GM21737 (cell line): ENCODE measurements around the gene ACER2.

Experiments
- ATAC-seq: cut with Tn5 transposase; IDR thresholded peaks from one replicate; pipeline ENCODE4 v1.9.1; 2021; ENCODE audit warnings: mild to moderate bottlenecking, moderate library complexity; ENCODE audit not compliant: unreplicated experiment

Gene ACER2

DNA sequence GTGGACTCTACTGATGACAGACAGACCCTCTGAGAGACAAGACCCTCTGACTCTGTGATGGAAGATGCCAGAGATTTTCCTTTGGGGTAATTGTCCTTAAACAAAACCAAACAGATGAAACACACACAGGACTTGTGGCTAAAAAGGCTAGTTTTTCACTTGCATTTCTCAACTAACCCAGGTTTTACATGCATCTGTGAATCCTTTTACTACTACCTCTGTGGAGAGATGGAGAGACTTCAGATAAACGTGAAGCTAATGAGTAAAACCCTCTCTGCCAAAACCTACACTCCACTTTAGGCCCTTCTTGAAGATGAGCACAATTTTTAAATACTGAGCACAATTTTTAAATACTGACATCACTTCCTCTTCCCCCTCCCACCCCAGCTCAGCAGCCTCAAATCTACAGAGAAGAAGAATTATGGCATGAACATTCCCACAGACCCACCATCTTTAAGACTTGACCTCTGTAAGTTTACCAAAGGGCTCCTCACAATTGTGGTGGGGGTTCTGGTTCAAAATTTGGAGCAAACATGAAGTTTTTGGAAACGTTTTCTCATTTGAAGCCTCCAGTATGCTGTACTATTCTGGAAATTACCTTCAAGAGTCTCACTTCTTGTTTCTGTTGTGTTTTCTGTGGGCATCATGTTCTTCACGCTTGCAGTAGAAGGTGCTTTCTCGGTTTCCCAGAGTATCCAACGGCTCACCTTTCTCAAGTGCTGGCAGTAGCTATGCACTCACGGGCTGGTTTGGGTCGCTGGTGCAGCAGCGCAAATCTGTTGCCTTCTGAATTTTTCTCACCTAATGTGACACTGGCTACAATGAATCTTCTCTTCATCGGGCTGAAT is 42.7 kb downstream of the ACER2 start:
- peak; percentile 95 for ATAC-seq

- ATAC-seq = no peak
Measured at GRCh38 chr9:19456426-19456825, 47.6 kb downstream of the ACER2 start.

DNA sequence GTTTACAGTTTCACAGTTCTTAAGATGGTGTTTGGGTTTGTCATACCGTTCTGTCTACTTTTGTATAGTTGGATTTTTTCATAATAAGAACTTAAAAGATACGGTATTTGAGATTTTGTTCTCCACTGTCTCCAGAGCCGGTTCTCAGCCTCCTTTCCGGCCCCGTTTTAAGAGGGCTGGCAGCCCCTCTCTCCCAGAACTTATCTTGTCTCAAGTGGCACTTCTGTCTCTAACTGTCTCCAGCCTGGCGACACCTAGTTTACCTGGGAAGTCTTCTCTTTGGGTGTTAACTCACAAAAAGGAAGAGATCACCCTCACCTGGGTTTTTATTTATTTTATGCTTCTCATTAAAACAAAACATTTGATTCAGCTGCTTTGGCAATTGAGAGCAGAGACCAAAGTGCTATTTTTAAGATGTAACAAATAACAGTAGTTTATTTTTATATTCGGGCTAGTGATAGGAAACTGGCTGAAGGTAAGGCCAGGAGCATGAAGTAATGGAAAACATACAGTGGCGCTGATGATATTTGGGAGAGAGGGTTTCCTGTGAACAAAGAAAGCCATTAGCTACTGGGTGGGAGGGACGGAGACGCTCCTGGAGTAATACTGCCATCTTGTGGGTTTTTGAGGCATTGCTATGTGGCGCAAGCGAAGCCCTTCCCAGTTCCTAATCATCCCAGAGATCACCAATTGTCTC is 48.3 kb downstream of the ACER2 start:
- peak; percentile 75 for ATAC-seq

DNA sequence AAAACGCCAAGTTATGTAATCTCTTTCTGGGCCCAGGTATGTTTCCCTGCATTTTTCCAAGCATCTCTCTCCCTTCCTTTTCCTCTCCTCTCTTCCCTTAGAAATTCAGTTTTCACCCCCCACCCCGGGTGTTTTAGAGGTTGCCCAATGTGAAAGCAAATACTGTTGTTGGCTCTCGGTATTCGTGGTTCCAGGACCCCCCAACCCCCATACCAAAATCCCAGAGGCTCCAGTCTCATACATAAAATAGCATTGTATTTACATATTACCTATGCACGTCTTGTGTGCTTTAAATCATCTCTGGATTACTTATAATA is 48.8 kb downstream of the ACER2 start:
- ATAC-seq = peak; percentile 6

- no peak for ATAC-seq
Measured at GRCh38 chr9:19460243-19460642, 51.4 kb downstream of the ACER2 start.

DNA sequence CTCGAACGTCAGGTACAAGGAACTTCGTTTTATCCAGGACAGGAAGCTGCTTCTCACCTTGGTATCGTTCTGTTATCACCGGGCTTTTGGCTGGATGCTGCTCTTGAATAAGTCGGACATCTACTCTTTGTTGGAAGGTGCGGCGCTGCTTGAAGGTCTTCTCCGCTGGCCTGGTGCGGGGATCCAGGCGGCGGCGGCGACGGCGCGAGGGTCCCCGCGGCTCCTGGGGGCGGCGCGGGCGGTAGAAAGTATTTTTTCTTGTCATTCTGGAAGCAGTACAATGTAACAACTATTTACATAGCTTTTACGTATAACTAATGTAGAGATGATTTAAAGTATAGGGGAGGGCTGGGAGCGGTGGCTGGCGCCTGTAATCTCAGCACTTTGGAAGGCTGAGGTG is 52.3 kb downstream of the ACER2 start:
- no peak for ATAC-seq

- ATAC-seq = no peak
Measured at GRCh38 chr9:19464061-19464763, 55.4 kb downstream of the ACER2 start.

DNA sequence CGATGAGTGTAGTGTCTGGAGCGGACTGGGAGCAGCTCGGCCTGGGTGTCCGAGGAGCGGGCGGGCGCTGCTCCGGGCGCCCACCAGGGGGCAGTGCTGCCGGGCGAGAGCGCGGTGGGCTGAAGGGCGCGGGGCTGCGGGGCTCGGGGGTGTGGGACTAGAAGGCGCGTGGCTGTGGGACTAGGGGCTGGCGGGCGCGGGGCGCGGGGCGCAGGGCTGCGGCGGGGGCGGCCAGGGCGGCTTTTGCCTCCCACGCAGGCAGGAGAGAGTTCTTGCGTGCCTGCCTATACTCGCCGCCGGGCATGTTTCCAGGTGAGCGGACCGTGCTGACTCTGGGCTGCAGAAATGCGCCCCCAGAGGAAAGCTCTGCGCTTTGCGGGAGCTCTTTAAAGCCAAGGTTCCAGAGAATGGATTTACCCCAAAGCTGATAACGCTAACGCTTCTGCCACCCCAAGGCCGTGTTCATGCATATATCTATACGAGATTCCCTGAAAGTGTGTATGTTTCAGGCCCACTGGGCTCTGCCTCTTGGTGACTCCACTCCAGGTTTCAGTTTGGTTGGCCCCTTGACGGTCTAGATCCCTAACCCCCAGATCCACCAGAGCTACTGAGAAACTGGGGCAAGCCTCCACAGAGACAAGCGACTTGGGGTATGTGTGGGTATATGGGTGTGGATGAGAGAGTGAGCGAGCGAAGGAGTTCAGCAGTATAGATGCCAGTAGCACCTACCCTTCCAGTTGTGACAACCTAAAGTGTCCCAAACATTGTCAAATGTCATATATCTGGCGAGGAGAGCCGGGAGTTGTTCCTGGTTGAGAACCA is 56.2 kb downstream of the ACER2 start:
- peak; percentile 94 for ATAC-seq

DNA sequence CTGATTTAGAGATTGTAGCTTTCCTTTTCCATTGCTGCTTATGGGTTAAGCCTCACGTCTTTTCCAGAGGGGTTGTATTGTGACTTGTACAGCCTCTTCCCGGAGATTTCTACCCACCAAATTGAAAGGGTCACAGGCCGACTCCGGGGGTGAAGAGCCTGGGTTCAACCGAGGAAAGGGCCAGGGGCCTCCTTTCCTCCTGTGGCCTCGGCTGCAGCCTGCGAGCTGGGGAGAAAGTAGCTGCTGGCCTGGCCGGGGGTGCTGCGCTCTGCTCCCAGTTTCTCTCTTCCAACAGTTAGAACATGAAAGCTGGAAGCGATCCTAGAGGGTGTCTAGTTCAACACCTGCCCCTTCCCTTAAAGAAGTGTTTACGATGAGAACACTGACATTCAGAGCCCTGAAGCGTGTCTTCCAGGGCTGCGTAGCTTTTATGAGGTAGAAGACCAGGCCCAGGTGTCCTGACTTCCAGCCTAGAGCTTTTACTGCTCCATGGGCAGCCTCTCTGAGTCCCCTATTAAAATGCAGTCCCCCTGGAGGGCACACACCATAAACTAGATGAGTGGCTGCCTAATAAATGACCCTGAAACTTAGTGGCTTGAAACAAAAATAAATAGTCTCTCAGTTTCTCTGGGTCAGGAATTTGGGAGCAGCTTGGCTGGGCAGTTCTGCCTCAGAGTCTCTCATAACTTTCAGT is 56.9 kb downstream of the ACER2 start:
- ATAC-seq = no peak

GRCh38 chr9:19466280-19466639 is 57.5 kb downstream of the ACER2 start:
- no peak for ATAC-seq

- ATAC-seq = no peak
Measured at GRCh38 chr9:19469271-19469670, 60.5 kb downstream of the ACER2 start.

GRCh38 chr9:19470567-19470966 is 61.8 kb downstream of the ACER2 start:
- ATAC-seq = no peak

GRCh38 chr9:19470981-19471650 is 62.3 kb downstream of the ACER2 start:
- ATAC-seq = no peak

DNA sequence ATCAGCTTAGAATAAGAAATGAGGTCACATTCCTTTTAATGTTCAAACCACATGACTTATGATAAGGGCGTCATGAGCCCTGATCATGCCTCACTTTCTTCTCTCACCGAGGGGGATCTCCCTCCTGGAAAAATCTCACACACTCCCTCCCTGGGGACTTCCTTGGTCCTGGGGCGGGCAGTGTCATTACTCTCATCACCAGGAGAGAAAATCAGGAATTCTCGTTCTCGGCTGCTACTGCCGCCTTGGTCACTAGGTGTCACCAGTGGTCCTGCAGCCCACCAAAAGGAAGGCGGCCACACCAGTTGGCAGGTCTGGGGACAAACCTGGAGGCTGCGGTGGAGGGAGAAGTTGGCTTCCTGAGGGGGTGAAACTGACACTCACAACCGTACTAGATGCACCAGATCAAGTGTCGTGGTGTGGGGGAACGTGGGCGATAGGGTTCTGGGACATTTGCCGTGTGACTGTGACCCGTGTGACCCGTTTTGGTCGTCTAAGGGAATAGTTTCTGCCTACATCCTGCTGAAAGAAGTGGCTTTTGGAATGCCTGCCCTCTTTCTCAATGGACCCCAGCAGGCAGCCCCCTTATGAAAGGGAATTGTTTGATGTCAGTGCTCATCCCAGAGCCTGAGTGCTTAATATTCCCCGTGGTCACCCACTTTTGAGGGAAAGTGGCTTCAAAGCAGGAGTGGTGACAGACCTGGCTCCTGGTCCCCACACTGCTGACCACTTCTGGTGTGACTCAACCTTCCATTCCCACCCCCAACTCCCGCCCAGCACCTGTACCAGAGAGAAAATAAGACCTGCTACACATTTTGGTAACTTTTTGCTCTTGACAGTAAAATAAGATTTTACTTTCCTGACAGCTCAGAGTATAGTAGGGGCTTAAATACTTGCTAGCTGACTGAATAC is 63.2 kb downstream of the ACER2 start:
- ATAC-seq = peak; percentile 83

DNA sequence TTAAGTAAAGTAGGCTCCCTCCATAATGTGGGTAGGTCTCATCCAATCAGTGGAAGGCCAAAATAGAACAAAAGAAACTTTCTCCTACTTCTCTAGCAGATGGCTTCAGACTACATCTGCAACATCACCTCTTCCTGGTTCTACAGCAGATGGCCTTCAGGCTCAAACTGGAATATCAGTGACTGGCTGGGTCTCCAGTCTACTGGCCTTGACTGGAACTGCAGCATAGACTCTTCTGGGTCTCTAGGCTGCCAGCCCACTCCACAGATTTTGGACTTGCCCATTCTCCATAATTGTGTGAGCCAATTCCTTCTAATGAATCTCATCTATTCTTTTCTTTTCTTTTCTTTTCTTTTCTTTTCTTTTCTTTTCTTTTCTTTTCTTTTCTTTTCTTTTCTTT is 64.8 kb downstream of the ACER2 start:
- ATAC-seq = no peak

GRCh38 chr9:19479874-19480273 is 71.1 kb downstream of the ACER2 start:
- ATAC-seq = no peak

DNA sequence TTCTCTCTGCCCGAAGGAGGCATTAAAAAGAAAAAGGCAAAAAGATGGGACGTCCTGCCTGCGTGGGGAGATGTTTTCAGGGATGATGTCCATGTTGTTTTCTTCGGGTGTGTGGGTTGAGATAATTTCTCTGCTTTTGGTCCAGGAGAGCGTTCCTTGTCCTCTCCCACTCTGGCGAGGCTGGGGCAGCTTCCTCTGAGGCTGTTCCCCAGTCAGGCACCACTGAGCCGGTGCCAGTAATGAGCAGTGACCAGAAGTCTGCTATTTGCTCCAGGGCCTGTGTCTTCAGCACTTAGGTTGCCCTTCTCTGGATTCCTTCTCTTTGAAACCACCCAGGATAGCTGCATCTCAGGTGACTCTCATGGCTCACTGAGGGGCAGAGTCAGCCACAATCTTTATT is 71.5 kb downstream of the ACER2 start:
- no peak for ATAC-seq

DNA sequence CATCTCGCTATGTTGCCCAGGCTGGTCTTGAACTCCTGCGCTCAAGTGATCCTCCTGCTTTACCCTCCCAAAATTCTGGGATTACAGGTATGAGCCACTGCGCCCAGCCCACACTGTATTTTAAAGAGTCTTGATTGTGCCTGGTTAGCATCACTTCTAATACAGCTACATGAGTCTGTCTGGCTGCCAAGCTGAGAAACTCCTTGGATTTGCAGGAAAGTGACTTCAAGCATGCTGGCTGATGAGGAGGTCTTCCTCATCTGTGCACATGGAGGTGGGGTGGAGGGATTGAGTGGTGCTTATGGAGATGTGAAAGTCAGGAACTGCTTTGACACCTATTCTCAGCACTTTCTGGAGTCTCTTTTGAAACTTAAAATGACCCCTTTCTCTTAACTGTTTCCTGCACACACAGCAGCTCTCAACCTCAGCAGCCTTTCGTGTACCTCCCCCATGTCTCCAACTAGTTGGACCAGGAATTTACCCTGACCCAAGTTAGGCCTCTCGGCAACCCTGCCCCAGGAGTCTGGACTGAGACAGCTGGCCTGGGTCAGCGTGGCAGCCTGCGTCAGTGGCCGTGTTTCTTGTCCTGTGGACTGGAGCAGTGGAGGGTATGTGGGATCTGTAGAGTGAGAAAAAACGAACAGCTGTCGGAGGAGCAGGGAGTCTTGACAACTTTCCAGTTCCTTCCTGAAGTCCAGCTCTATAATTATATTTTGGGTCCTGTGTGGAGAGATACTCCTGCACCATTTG is 72.5 kb downstream of the ACER2 start:
- no peak for ATAC-seq
